Liver (tissue), 9 donors: Measurements from ENCODE around the gene PRPF31. TPM values are rescaled to one million over a fixed set of nuclear protein-coding genes. Genes with fewer than 3 reads are reported as not detected.

Source experiments
- DNase-seq: peaks from one replicate; pipeline ENCODE4 v3.0.0-alpha.2; 2017; ENCODE audit warnings: low spot score
- H3K27ac ChIP-seq, 2 donors: one replicate each; pipeline ENCODE4 v1.7.0; 2013; ENCODE audit warnings: inconsistent platforms in 2 of 2, low read length in 2 of 2, control low read depth in 1 of 2, low read depth in 1 of 2, mild to moderate bottlenecking in 1 of 2
- H3K27me3 ChIP-seq, 4 donors: one replicate each; pipeline versions ENCODE4 v1.6.1 to v1.7.0; 2013; ENCODE audit warnings: low read length in 3 of 4, inconsistent platforms in 1 of 4, mild to moderate bottlenecking in 1 of 4, moderate library complexity in 1 of 4; ENCODE audit not compliant: control insufficient read depth in 4 of 4, insufficient read depth in 4 of 4
- H3K36me3 ChIP-seq, 4 donors: one replicate each; pipeline versions ENCODE4 v1.6.1 to v1.7.0; 2013; ENCODE audit warnings: low read length in 3 of 4, mild to moderate bottlenecking in 3 of 4, low read depth in 1 of 4, moderate library complexity in 1 of 4; ENCODE audit not compliant: control insufficient read depth in 4 of 4, insufficient read depth in 3 of 4
- H3K4me1 ChIP-seq, 4 donors: one replicate each; pipeline versions ENCODE4 v1.6.1 to v1.7.0; 2013; ENCODE audit warnings: low read length in 3 of 4, mild to moderate bottlenecking in 3 of 4, moderate library complexity in 1 of 4; ENCODE audit not compliant: control insufficient read depth in 4 of 4, insufficient read depth in 4 of 4
- H3K4me3 ChIP-seq, 3 donors: one replicate each; pipeline versions ENCODE4 v1.6.1 to v1.7.0; 2013; ENCODE audit warnings: low read length in 3 of 3, control low read depth in 1 of 3, low read depth in 1 of 3, mild to moderate bottlenecking in 1 of 3
- H3K9ac ChIP-seq, 2 donors: one replicate each; pipeline ENCODE4 v1.7.0; 2013; ENCODE audit warnings: low read length in 2 of 2, mild to moderate bottlenecking in 2 of 2, moderate library complexity in 2 of 2, control low read depth in 1 of 2, low read depth in 1 of 2
- H3K9me3 ChIP-seq, 4 donors: one replicate each; pipeline versions ENCODE4 v1.6.1 to v1.7.0; 2013; ENCODE audit warnings: low read length in 3 of 4; ENCODE audit not compliant: control insufficient read depth in 4 of 4
- ATF3 ChIP-seq: IDR thresholded peaks from 2 replicates; pipeline ENCODE4 v1.6.1; 2016; ENCODE audit warnings: antibody characterized with exemption
- CTCF ChIP-seq: fragments of 150-350 bp; IDR thresholded peaks from 2 replicates; pipeline ENCODE4 v1.5.1; 2017; ENCODE audit warnings: improper control_type of control experiment, low read depth, low read length; ENCODE audit not compliant: missing input control
- EGR1 ChIP-seq, 2 donors: IDR thresholded peaks; 2 replicates each; pipeline ENCODE4 v1.6.1; 2016 to 2018; ENCODE audit warnings: antibody characterized with exemption in 2 of 2, low read depth in 2 of 2
- FOXA1 ChIP-seq: IDR thresholded peaks from 2 replicates; pipeline ENCODE4 v1.6.1; 2016; ENCODE audit warnings: antibody characterized with exemption
- FOXA2 ChIP-seq: IDR thresholded peaks from 2 replicates; pipeline ENCODE4 v1.6.1; 2016; ENCODE audit warnings: antibody characterized with exemption
- GABPA ChIP-seq, 2 donors: IDR thresholded peaks in 1 of 2; conservative IDR thresholded peaks in 1 of 2; 2 replicates each; pipeline ENCODE4 v1.6.1; 2016; ENCODE audit warnings: antibody characterized with exemption in 2 of 2, mild to moderate bottlenecking in 1 of 2, moderate library complexity in 1 of 2
- HNF4A ChIP-seq, 2 donors: conservative IDR thresholded peaks; 2 replicates each; pipeline ENCODE4 v1.6.1; 2016; ENCODE audit warnings: antibody characterized with exemption in 2 of 2, mild to moderate bottlenecking in 2 of 2
- HNF4G ChIP-seq: IDR thresholded peaks from 2 replicates; pipeline ENCODE4 v1.6.1; 2016; ENCODE audit warnings: antibody characterized with exemption
- JUND ChIP-seq, 2 donors: IDR thresholded peaks; 2 replicates each; pipeline ENCODE4 v1.6.1; 2016; ENCODE audit warnings: antibody characterized with exemption in 2 of 2
- MAX ChIP-seq: IDR thresholded peaks from 2 replicates; pipeline ENCODE4 v1.6.1; 2016; ENCODE audit warnings: antibody characterized with exemption
- NR2F2 ChIP-seq: IDR thresholded peaks from 2 replicates; pipeline ENCODE4 v1.6.1; 2016; ENCODE audit warnings: antibody characterized with exemption
- RAD21 ChIP-seq, 2 donors: IDR thresholded peaks; 2 replicates each; pipeline ENCODE4 v1.6.1; 2016; ENCODE audit warnings: antibody characterized with exemption in 2 of 2, mild to moderate bottlenecking in 2 of 2
- RXRA ChIP-seq, 2 donors: IDR thresholded peaks; 2 replicates each; pipeline ENCODE4 v1.6.1; 2017 to 2018; ENCODE audit warnings: antibody characterized with exemption in 2 of 2, mild to moderate bottlenecking in 1 of 2
- SP1 ChIP-seq: IDR thresholded peaks from 2 replicates; pipeline ENCODE4 v1.6.1; 2018; ENCODE audit warnings: antibody characterized with exemption, mild to moderate bottlenecking
- TAF1 ChIP-seq: conservative IDR thresholded peaks from 2 replicates; pipeline ENCODE4 v1.6.1; 2016; ENCODE audit warnings: antibody characterized with exemption, mild to moderate bottlenecking
- YY1 ChIP-seq: IDR thresholded peaks from 2 replicates; pipeline ENCODE4 v1.6.1; 2016; ENCODE audit warnings: antibody characterized with exemption, mild to moderate bottlenecking
- ZBTB33 ChIP-seq: IDR thresholded peaks from 2 replicates; pipeline ENCODE4 v1.6.1; 2016; ENCODE audit warnings: antibody characterized with exemption
- WGBS: extraction: QIAGEN DNeasy Blood & Tissue Kit; methylation state at CpG from one replicate; pipeline ENCODE4 v1.1.7; 2013; 5-methylcytosine and 5-hydroxymethylcytosine counted together
- polyA plus RNA-seq, 2 donors: library from polyadenylated mRNA; stranded (reverse) in 1 of 2; unstranded in 1 of 2; fragments of 200-250 nt in 1 of 2; fragments of >200 nt in 1 of 2; fragmentation: Nextera tagmentation in 1 of 2; extraction: Ambion mirVana in 1 of 2; gene quantifications; one replicate each; pipeline versions ENCODE4 v1.2.1 to v1.2.3, GENCODE V29; 2013 to 2015
- total RNA-seq, 2 donors: library from RNA; depleted of rRNA; stranded (reverse); fragments of >200 nt; gene quantifications; one replicate each; pipeline ENCODE4 v1.2.3, GENCODE V29; 2014
- TF ChIP-seq, protein P1 (sequence below): IDR thresholded peaks from 2 replicates; pipeline ENCODE4 v1.6.1; 2016; ENCODE audit warnings: antibody characterized with exemption, mild to moderate bottlenecking
- donor health status: healthy.
- donor health status: healthy.
- donor health status: healthy.
- donor health status: healthy.
- donor health status: healthy.

The PRPF31 gene
- total and polyA plus RNA-seq, 4 donors, result 23.8 to 33.0 (median 28.7) TPM

DNA sequence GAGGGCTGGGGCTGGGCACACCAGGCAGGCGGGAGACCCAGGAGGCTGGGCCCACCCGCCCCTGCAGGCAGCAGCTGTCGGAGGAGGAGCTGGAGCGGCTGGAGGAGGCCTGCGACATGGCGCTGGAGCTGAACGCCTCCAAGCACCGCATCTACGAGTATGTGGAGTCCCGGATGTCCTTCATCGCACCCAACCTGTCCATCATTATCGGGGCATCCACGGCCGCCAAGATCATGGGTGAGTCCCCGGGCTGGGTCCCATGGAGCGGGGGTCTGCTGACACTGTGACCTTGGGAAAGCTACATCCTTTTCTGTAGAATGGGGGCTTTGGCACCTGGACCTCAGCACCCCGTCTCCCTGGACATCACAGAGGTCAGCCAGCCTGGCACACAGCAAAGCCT, 8.1 kb downstream of the PRPF31 start:
- H3K9me3 ChIP-seq, result no peaks in the 10 kb centered on the region
- no peak overlapping the region for H3K27ac ChIP-seq
- H3K4me1 ChIP-seq, result no peaks in the 10 kb centered on the region
- no peak for DNase-seq
- WGBS, result 96% methylated on average over 17 of the region's 17 CpGs
- no peak overlapping the region for H3K4me3 ChIP-seq
- peaks cover 17 to 84% (median 32%) of the 10 kb centered on the region in 4 donors for H3K36me3 ChIP-seq
- no peaks in the 10 kb centered on the region for H3K27me3 ChIP-seq
- H3K9ac ChIP-seq, result no peak overlapping the region
- TF ChIP-seq NR2F2 (no peak), TAF1 (no peak), JUND (IDR thresholded peaks at IDR 0.05) (no peak), FOXA1 (no peak), ZBTB33 (no peak), YY1 (no peak), EGR1 (IDR thresholded peaks at IDR 0.05; ENCODE audit: low read depth in 2 of 2) (no peak), GABPA (IDR thresholded peaks at IDR 0.05 in 1 of 2, conservative IDR thresholded peaks at IDR 0.05 in 1 of 2) (no peak), HNF4A (conservative IDR thresholded peaks at IDR 0.05) (no peak), ATF3 (no peak), RXRA (IDR thresholded peaks at IDR 0.05) (no peak), SP1 (no peak), MAX (no peak), FOXA2 (no peak), CTCF (no peak), RAD21 (IDR thresholded peaks at IDR 0.05) (no peak)
- TF ChIP-seq, protein P1, sequence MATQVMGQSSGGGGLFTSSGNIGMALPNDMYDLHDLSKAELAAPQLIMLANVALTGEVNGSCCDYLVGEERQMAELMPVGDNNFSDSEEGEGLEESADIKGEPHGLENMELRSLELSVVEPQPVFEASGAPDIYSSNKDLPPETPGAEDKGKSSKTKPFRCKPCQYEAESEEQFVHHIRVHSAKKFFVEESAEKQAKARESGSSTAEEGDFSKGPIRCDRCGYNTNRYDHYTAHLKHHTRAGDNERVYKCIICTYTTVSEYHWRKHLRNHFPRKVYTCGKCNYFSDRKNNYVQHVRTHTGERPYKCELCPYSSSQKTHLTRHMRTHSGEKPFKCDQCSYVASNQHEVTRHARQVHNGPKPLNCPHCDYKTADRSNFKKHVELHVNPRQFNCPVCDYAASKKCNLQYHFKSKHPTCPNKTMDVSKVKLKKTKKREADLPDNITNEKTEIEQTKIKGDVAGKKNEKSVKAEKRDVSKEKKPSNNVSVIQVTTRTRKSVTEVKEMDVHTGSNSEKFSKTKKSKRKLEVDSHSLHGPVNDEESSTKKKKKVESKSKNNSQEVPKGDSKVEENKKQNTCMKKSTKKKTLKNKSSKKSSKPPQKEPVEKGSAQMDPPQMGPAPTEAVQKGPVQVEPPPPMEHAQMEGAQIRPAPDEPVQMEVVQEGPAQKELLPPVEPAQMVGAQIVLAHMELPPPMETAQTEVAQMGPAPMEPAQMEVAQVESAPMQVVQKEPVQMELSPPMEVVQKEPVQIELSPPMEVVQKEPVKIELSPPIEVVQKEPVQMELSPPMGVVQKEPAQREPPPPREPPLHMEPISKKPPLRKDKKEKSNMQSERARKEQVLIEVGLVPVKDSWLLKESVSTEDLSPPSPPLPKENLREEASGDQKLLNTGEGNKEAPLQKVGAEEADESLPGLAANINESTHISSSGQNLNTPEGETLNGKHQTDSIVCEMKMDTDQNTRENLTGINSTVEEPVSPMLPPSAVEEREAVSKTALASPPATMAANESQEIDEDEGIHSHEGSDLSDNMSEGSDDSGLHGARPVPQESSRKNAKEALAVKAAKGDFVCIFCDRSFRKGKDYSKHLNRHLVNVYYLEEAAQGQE, result no peak

DNA sequence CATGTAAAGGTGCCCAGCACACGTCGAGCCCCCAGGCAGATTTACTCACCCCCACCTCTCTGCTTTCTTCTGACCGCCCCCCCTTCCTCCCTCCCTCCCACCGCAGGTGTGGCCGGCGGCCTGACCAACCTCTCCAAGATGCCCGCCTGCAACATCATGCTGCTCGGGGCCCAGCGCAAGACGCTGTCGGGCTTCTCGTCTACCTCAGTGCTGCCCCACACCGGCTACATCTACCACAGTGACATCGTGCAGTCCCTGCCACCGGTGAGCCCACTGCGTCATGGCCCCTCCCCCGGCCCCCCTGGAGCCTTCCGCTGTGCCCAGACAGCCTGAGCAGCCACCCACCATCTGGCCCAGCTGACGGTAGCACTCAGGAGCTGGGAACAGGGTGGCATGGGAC, 8.8 kb downstream of the PRPF31 start:
- no peaks in the 10 kb centered on the region for H3K27me3 ChIP-seq
- H3K27ac ChIP-seq, result no peak overlapping the region
- WGBS, result 97% methylated on average over 19 of the region's 19 CpGs
- H3K9me3 ChIP-seq, result no peaks in the 10 kb centered on the region
- H3K4me3 ChIP-seq, result no peak overlapping the region
- no peaks in the 10 kb centered on the region for H3K4me1 ChIP-seq
- no peak for TF ChIP-seq GABPA (IDR thresholded peaks at IDR 0.05 in 1 of 2, conservative IDR thresholded peaks at IDR 0.05 in 1 of 2)
- no peak for TF ChIP-seq CTCF
- no peak for TF ChIP-seq YY1
- no peak for TF ChIP-seq HNF4G
- TF ChIP-seq, protein P1, result no peak
- TF ChIP-seq RXRA (IDR thresholded peaks at IDR 0.05), result no peak
- no peak for TF ChIP-seq FOXA1
- no peak overlapping the region for H3K9ac ChIP-seq
- DNase-seq, result no peak
- peaks cover 17 to 90% (median 34%) of the 10 kb centered on the region in 4 donors for H3K36me3 ChIP-seq
